HG03354 (cell line): Measurements from ENCODE around the gene PPFIA4.

Experiments used
- ATAC-seq: cut with Tn5 transposase; IDR thresholded peaks from one replicate; pipeline ENCODE4 v1.9.1; 2021; ENCODE audit warnings: mild to moderate bottlenecking; ENCODE audit not compliant: unreplicated experiment, poor library complexity, severe bottlenecking

The PPFIA4 gene

DNA sequence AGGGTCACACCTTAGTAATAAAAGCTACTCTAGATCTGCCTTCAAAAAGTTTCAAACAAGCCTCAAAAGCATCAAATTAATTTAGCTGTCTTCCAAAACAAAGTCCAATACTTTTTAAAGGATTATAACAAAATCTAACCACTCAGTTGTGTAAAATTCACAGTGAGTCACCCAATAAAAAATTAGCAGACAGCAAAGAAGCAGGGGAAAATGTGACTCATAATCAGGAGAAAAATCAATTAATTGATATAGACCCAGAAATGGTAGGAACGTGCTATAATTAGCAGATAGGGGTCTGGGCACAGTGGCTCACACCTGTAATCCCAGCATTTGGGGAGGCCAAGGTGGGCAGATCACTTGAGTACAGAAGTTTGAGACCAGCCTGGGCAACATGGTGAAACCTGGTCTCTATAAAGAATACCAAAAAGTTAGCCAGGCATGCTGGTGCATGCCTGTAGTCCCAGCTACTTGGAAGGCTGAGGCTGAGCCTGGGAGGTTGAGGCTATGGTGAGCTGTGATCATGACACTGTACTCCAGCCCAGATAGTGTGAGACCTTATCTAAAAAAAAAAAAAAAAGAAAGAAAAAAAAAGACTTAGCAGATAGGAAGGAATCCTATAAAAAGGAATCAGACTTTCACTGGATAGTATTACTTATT is 67.6 kb downstream of the PPFIA4 start:
- ATAC-seq, result no peak

GRCh38 chr1:203095061-203095690 is 68.9 kb downstream of the PPFIA4 start:
- ATAC-seq, result no peak

DNA sequence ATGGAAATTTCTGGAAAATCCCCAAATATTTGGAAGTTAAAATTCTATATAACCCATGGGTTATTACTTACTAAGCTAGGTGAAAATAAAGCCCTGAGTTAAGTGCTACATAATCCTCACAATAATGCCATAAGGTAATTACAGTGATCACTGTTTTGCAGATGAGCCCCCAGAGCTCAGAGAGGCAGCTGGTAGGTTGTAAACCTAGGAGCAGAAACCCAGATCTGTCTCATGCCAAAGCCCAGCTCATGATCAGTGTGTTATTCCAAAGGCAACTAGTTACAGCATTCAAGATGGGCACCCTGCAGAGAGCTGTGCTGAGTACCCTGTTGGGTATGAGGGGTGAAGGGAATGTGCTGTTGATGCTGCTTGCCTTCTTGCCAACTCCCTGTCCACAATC is 70.3 kb downstream of the PPFIA4 start:
- no peak for ATAC-seq

GRCh38 chr1:203097001-203097400 is 70.7 kb downstream of the PPFIA4 start:
- ATAC-seq, result no peak

DNA sequence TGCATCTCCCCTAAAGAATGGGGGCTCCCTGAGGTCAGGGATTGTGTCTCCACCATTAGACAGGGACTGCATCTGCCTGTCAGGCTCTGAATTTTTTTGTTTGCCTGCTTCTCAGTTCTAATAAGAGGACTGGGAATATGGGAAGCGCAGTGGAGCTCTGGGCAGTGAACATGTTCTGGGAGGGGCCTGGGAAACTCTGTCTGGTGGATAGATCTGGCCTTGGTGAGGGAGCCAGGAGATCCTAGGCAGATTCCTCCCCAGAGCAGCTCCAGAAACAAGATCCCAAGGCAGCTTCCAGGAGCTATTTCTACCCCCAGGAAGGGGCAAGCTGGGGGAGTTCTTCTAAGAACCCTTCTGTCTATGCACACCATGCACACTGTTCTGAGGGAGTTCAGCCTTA is 72.2 kb downstream of the PPFIA4 start:
- no peak for ATAC-seq

- no peak for ATAC-seq
These were observed 72.7 kb downstream of the PPFIA4 start for GRCh38 chr1:203098914-203099520.

DNA sequence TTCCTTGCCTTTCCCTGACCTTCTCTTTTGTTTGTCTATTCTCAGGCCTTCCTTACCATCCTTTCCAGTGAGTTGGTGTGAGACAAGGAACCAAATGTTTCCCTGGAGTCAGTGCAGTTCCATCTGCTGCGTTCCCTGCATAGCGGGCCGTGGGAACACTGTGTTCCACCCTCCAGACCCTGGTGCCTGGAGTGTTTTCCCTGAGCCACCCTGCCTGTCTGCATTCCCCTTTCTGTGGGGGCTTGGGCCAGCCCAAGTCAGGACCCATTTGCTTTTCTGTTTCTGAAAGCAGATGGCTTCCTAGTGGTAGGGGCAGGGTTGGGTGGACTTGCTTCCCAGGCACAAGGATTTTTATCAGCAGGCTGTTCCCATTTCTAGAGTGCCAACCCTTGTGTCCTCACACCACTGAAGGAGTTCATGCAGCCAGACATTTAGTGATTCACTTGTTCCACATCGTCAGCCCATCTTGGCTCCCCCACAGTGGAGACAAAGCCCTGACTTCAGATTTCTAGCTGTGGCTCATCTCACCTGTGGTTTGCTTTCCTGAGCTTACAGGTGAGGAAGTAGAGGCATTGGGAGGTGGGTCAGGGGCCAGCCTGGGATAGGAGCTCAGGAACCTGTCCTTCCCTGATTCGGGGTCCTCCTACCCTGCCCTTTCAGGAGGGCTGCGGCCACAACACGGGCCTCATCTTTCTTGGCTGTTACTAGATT is 73.7 kb downstream of the PPFIA4 start:
- no peak for ATAC-seq

DNA sequence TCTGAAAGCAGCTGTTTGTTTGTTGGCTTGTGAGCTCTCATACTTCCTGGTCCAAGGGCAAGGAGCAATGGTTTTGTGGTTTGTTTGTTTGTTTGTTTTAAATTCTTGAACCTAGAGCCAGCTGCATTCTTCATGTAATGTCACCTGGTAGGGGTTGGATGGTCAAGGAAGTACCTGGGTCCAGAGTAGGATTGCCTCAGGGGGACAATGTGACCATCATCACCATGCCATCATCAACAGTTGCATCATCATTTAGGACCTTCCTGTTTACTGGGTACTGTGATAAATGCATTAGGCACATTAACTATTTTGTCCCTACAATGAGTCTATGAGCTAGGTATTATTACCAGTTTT is 74.2 kb downstream of the PPFIA4 start:
- no peak for ATAC-seq

DNA sequence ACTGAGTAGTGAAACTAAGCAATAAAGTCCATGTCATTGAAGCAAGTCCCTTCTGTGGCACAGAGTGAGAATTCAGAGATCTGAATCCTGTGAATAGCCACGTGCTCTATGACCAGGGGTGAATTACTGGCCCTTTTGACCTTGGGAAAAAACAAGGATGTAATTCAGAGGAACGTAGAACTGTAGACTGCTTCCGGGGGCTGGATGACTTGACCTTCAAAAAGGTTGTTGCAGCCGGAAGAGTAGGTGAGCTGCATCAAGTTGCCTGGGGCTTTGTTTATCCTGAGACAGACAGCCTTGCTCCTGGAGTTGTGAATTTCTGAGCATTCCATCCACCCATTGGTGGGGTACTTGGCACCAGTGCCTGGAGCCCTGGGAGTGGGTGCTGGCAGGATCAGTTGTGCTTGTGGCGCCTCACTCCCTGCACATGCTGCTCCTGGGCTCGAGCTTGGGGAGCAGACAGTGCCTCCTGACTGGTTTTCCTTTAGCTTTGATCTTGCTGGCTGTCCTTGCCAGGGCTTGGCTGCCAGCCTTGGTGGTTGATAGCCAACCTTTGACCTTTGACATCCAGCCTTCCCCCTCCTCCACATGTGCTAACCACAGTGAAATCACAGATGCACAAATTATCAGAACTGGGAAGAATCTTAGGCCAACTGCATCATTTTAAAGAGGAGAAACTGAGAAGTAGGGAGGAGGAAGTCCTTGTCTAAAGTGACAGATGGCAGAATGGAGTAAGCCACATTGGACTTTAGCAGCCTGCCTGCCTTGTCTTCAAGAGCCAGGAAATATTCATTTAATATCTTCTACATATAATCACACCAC is 75.7 kb downstream of the PPFIA4 start:
- no peak for ATAC-seq

DNA sequence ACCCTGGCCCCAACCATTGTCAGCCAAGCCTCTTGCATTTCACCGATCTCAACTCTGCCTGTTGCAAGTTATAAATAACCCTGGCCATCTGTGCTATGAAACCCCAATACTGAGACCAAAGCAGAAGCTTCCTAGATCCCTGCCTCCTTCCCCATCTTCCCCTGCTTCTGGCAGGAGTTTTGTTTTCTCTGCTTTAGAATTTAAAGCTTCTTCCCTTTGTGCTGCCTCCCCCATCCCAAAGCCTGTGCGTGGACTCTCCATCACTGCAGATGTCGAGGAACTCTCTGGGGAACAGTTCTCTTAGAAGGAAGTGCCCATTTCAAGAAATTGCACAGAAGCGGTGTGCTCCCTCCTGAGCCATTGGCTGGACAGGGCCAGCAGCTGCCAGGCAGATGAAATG is 76.9 kb downstream of the PPFIA4 start:
- ATAC-seq, result no peak

GRCh38 chr1:203103829-203104495 is 77.7 kb downstream of the PPFIA4 start:
- no peak for ATAC-seq

DNA sequence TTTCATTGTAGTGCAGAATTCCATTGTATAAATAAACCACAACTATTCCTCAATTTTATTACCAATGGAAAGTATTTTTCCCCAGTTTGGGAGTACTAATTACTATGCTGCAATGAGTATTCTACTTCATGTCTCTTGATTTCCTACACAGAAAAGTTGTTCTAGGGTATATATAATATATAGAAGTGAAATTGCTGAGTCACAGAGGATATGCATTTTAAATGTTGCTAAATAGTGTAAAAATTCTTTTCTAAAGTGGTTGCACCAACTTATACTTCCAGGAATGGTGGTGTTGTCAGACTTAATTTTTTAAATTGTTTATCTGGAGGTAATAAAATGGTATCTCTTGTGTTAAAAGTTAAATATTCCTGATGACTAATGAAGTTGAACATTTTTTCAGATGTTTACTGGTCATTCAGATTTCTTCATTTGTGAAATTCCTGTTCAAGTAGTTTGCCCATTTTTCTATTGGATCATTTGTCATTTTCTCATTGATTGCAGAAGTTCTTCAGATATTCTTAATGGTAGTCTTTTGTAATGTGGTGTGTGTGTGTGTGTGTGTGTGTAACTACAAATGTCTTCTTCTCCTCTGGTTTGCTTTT is 78.6 kb downstream of the PPFIA4 start:
- ATAC-seq, result no peak

GRCh38 chr1:203112475-203112874 is 86.2 kb downstream of the PPFIA4 start:
- no peak for ATAC-seq

- no peak for ATAC-seq
These were observed 87.0 kb downstream of the PPFIA4 start for GRCh38 chr1:203113308-203113707.

- no peak for ATAC-seq
These were observed 87.9 kb downstream of the PPFIA4 start for GRCh38 chr1:203114202-203114601.

DNA sequence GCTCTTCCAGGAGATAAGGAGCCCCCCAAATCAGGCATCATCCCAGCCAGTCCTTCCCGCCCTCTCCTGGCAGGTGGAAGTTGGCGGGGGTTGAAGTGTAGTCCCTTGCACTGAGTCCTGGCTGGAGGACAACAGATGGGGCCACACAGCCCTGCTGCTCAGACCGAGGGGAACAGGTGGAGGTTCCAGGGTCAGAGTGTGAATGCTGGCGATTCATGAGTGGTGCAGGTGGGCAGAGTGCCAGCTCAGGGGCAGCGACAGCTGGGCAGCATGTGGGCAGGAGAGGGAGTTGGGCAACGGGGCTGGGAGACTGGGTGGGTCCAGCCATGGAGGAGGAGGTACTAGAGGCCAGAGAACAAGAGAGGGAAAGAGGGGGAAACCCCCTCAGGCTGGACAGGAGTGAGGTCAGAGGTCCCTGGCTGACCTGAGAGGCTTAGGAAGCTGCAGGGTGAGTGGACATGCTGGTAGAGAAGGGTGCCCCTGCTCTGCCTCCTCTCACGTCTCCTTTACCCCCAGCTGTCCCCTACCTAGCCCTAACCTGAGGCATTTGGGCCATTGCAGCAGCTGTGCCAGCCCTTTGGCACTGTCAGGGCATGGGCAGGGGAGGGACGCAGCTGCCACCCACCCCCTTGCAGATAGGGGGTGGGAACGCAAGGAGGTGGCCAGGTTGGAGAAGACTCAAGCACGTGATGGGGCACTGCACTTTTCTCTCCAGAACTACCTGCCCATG is 90.0 kb downstream of the PPFIA4 start:
- ATAC-seq, result no peak

DNA sequence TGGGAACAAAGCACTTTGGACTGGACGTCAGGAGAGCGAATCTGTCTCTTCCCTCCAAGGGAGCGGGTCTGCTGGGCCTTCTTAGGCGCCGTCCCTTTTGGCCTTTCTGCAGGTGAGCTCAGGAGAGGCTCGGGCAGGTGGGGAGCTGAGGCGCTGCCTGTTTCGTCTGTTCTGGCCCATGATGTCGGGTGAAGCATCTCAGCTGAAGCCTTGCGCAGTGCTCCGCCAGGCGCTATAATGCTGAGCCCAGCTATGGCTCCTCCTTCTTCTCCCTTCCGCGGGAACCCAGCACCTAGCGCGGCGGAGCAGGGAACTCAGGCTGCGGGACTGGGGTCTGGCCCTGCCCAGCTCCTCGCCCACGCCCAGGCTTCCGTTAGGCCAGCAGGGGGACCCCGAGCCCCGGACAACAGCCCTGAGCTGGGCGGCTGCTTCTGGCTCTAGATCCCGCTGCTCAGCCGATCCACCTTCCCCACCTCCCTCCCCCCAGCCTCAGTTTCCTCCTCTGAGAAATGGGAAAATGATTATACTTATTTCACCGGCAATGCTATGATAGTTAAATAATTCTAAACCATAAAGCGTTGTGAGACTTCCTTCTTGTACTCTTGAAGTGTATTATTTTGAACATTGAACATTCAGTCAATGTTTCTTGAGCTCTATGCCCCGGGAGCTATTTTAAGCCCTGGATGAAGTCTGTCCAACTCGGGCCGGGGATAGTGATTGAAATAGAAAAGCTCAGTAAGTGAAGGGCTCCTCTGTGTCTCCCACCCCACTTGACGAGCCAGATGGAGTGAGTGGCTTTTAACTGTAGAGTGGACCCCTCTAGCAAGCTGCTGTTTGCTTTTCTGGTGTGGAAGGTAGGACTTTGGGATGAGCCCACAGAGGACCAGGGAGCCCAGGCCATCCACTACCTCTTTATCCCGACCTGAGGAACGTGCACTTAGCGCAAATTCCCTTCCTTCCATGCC is 91.6 kb downstream of the PPFIA4 start:
- no peak for ATAC-seq
